ENCODE data around the gene LRRC46. TPM values are rescaled to one million over a fixed set of nuclear protein-coding genes. Genes with fewer than 3 reads are reported as not detected.

Gene LRRC46
- total RNA-seq, 2 donors from 2014 or later = 0.59 TPM; not detected in 1

- no peak for DNase-seq (ENCODE audit: low spot score)
- H3K9me3 ChIP-seq = no peaks in the 10 kb centered on the region
- H3K4me3 ChIP-seq = no peak overlapping the region
- peaks cover 0 to 22% of the 10 kb centered on the region in 2 donors for H3K4me1 ChIP-seq
- peaks cover 20% of the 10 kb centered on the region for H3K36me3 ChIP-seq
- H3K27me3 ChIP-seq = no peaks in the 10 kb centered on the region
- TF ChIP-seq CTCF (IDR thresholded peaks at IDR 0.05) = no peak
- H3K27ac ChIP-seq = no peak overlapping the region
Measured at GRCh38 chr17:47806913-47807255, 24.6 kb upstream of the LRRC46 start.

DNA sequence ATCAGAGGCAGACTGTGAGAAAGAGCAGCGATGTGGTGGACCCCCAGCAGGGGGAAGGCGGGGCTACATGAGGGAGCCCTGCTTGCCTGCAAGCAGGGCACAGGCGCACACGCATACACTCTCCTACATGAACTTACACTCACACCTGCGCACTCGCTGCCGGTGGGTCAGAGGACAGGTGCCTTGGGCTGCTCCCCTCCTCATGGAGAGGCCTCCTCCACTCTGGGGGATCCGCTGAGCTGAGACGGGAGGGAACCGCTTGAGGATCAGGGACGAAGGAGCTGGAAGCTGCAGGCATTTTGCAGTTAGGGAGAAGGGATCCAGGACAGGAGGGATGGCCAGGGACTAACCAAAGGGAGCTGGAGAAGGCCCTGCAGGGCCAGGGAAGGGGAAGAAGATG, 24.0 kb upstream of the LRRC46 start:
- peaks cover 0 to 22% of the 10 kb centered on the region in 2 donors for H3K4me1 ChIP-seq
- no peak for TF ChIP-seq CTCF (IDR thresholded peaks at IDR 0.05)
- H3K27me3 ChIP-seq = no peaks in the 10 kb centered on the region
- no peak overlapping the region for H3K4me3 ChIP-seq
- no peak for DNase-seq (ENCODE audit: low spot score)
- peaks cover 20% of the 10 kb centered on the region for H3K36me3 ChIP-seq
- no peak overlapping the region for H3K27ac ChIP-seq
- H3K9me3 ChIP-seq = no peaks in the 10 kb centered on the region

DNA sequence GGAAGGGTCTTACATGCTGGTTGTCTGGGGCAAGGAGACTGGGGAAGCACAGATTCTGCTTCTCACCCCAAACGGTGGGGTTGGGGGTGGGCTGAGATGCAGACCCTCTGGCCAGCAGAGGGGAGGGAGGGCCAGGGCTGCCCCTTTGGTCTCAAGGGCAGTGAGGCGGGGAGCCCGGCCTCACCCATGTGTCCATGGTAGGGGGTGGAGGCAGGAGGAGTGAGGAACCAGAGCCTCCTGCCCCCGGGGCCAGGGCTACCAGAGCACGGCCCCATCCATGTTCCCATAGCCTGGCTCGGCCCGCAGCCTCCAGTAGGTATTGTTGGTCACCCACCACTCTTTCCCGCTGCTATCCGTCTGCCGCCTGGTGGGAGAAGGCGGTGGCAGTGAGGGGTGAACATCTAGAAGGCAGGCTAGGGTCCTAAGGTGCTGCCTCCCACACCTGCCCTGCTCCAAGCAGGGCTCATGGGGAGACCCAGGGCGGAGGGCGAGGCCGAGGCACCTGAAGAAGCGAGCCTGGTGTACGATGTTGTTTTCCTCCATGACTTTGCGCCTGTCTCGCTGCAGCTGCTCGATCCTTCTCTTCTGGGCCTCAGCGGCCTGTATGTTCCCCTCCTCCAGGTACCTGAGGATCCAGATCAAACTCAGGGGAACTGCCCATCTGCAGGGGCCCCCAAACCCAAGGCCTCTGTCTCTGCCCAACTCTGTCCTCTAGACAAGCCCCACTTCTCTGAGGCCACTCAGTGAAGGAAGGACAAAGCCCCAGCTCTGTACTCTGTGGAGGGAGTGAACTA, 23.2 kb upstream of the LRRC46 start:
- TF ChIP-seq CTCF (IDR thresholded peaks at IDR 0.05) = no peak
- H3K4me1 ChIP-seq = peaks cover 0 to 22% of the 10 kb centered on the region in 2 donors
- DNase-seq (ENCODE audit: low spot score) = no peak
- H3K9me3 ChIP-seq = no peaks in the 10 kb centered on the region
- no peak overlapping the region for H3K27ac ChIP-seq
- no peak overlapping the region for H3K4me3 ChIP-seq
- peaks cover 24% of the 10 kb centered on the region for H3K36me3 ChIP-seq
- H3K27me3 ChIP-seq = no peaks in the 10 kb centered on the region

DNA sequence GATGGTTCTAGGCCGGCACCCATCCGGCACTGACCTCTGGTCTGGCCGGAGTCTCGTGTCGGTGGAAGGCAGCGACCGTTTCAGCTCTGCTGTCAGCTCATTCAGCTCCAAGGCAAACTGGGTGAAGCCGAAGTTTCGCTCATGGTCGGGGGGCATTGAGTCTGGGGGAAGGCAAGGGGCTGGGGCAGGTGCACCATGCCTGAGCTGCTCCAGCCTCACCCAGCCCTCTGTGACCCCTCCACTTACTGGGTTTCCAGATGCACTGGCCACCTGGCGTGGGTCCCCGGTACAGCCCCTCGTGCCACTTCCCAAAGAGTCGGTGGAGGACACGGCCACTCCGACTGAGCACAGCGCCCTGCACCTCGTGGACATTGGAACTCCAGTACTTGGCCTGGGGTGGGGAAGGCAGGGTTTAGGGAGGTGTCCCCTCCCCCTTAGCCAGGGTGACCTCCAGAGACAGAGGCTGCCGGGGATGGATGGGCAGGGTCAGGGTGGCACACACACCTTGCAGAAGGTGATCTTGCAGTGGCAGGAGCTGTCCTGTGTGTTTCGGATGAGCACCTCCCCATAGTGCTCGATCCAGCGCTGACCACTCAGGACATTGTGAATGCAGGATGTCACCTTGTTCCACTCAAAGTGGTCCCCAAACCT, 22.5 kb upstream of the LRRC46 start:
- DNase-seq (ENCODE audit: low spot score) = no peak
- H3K4me3 ChIP-seq = no peak overlapping the region
- no peak overlapping the region for H3K27ac ChIP-seq
- no peaks in the 10 kb centered on the region for H3K27me3 ChIP-seq
- no peaks in the 10 kb centered on the region for H3K9me3 ChIP-seq
- peaks cover 30% of the 10 kb centered on the region for H3K36me3 ChIP-seq
- peaks cover 0 to 22% of the 10 kb centered on the region in 2 donors for H3K4me1 ChIP-seq
- no peak for TF ChIP-seq CTCF (IDR thresholded peaks at IDR 0.05)

- Histone ChIP-seq H3K9me3 (no peaks in the 10 kb centered on the region), H3K27me3 (no peaks in the 10 kb centered on the region), H3K4me1 (peaks cover 0 to 22% of the 10 kb centered on the region in 2 donors), H3K36me3 (peaks cover 33% of the 10 kb centered on the region), H3K4me3 (no peak overlapping the region), H3K27ac (peak overlapping the region in 1 of 2 donors; percentile 27)
- TF ChIP-seq CTCF (IDR thresholded peaks at IDR 0.05) = no peak
- DNase-seq (ENCODE audit: low spot score) = no peak
Measured at GRCh38 chr17:47810200-47810821, 21.2 kb upstream of the LRRC46 start.

All from right atrium auricular region (tissue), 2 donors.